C4-2B (cell line): ENCODE data around the gene MYCBP.

ENCODE experiments used
- ZFX ChIP-seq: fragments of 450-650 bp; IDR thresholded peaks from 2 replicates; pipeline ENCODE4 v1.6.1; 2017
- TF ChIP-seq, protein P1 (sequence below): fragments of 450-650 bp; conservative IDR thresholded peaks from 2 replicates; pipeline ENCODE4 v1.5.1; 2017; ENCODE audit warnings: mild to moderate bottlenecking

DNA sequence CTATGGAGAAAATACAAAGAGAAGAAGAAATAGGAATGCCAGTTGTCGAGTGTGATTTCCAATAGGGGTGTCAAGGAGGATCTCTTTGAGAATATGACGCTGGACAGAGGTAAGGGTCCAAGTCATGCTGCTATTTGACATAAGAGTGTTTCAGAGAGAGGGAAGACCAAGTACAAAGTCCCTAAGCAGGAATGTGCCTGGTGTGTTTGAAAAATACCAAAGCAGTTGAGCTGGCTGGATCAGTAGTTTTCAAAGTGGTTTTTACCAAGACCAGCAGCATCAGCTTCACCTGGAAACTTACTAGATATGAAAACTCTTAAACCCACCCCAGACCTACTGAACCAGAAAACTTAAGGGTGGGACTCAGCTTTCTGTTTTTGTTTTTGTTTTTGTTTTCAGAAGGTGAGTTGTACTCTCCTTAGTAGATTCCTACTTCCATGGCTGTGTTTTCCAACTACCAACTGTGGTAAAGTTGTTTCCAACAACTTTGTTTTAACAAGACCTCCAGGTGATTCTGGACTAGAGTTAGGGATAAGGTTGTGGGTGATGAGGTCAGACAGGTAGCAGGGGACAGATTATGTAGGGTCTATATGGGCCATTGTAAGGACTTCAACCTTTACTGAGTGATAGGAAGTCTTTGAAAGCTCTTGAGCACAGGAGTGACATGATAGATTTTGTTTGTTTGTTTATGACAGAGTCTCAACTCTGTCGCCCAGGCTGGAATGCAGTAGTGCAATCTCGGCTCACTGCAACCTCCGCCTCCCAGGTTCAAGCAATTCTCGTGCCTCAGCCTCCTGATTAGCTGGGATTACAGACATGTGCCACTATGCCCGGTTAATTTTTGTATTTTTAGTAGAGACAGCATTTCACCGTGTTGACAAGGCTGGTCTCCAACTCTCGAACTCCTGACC lies 15.5 kb upstream of the MYCBP start:
- TF ChIP-seq, protein P1, sequence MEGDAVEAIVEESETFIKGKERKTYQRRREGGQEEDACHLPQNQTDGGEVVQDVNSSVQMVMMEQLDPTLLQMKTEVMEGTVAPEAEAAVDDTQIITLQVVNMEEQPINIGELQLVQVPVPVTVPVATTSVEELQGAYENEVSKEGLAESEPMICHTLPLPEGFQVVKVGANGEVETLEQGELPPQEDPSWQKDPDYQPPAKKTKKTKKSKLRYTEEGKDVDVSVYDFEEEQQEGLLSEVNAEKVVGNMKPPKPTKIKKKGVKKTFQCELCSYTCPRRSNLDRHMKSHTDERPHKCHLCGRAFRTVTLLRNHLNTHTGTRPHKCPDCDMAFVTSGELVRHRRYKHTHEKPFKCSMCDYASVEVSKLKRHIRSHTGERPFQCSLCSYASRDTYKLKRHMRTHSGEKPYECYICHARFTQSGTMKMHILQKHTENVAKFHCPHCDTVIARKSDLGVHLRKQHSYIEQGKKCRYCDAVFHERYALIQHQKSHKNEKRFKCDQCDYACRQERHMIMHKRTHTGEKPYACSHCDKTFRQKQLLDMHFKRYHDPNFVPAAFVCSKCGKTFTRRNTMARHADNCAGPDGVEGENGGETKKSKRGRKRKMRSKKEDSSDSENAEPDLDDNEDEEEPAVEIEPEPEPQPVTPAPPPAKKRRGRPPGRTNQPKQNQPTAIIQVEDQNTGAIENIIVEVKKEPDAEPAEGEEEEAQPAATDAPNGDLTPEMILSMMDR = no peak
- no peak for TF ChIP-seq ZFX
